OCI-LY7 (cell line): ENCODE results near the gene CHST11.

Experiments
- CTCF ChIP-seq: fragments of 200-600 bp; sonication (generic); conservative IDR thresholded peaks from 2 replicates; pipeline ENCODE4 v1.5.1; 2014; ENCODE audit warnings: mild to moderate bottlenecking, antibody characterized with exemption, low read length, moderate library complexity, mixed read lengths
- EZH2phosphoT487 ChIP-seq: fragments of 200-600 bp; sonication (generic); IDR thresholded peaks from 2 replicates; pipeline ENCODE4 v1.6.1; 2018; ENCODE audit warnings: low read depth, borderline replicate concordance, mild to moderate bottlenecking, mixed run types, antibody characterized with exemption, low read length, moderate library complexity, mixed read lengths

- TF ChIP-seq CTCF (no peak), EZH2phosphoT487 (no peak)
Observed at GRCh38 chr12:104413330-104413729, 43.4 kb upstream of the CHST11 start.
